Suppressor macrophage (primary cell): ENCODE results near the gene CFAP157.

Source experiments
- DNase-seq, 4 experiments: peaks; one replicate each; pipeline ENCODE4 v3.0.0-alpha.2; 2020 to 2022

Gene CFAP157

GRCh38 chr9:127716412-127716811 lies 9.6 kb downstream of the CFAP157 start:
- no peak for DNase-seq

GRCh38 chr9:127717766-127718165 lies 11.0 kb downstream of the CFAP157 start:
- no peak for DNase-seq

- DNase-seq = no peak
Measured at GRCh38 chr9:127720031-127720864, 13.5 kb downstream of the CFAP157 start.

GRCh38 chr9:127720865-127721227 lies 14.1 kb downstream of the CFAP157 start:
- DNase-seq = no peak

GRCh38 chr9:127721391-127721821 lies 14.6 kb downstream of the CFAP157 start:
- DNase-seq = no peak

- no peak for DNase-seq
Measured at GRCh38 chr9:127722055-127722745, 15.4 kb downstream of the CFAP157 start.

- DNase-seq = no peak
Measured at GRCh38 chr9:127723013-127723412, 16.2 kb downstream of the CFAP157 start.

- DNase-seq = no peak
Measured at GRCh38 chr9:127723444-127723843, 16.7 kb downstream of the CFAP157 start.

GRCh38 chr9:127724012-127724411 lies 17.2 kb downstream of the CFAP157 start:
- DNase-seq = no peak

- DNase-seq = no peak
Measured at GRCh38 chr9:127726871-127727270, 20.1 kb downstream of the CFAP157 start.

- no peak for DNase-seq
Measured at GRCh38 chr9:127728808-127729207, 22.0 kb downstream of the CFAP157 start.

- no peak for DNase-seq
Measured at GRCh38 chr9:127729522-127730256, 22.9 kb downstream of the CFAP157 start.

- no peak for DNase-seq
Measured at GRCh38 chr9:127730262-127730661, 23.5 kb downstream of the CFAP157 start.

GRCh38 chr9:127730799-127731410 lies 24.1 kb downstream of the CFAP157 start:
- no peak for DNase-seq

- no peak for DNase-seq
Measured at GRCh38 chr9:127731938-127732337, 25.1 kb downstream of the CFAP157 start.

- no peak for DNase-seq
Measured at GRCh38 chr9:127732444-127732843, 25.7 kb downstream of the CFAP157 start.

- DNase-seq = peak; percentile 11 to 65 (median 53)
Measured at GRCh38 chr9:127733614-127734013, 26.8 kb downstream of the CFAP157 start.

GRCh38 chr9:127734247-127734746 lies 27.5 kb downstream of the CFAP157 start:
- DNase-seq = no peak

GRCh38 chr9:127734747-127735529 lies 28.1 kb downstream of the CFAP157 start, which contains the start of gene TOR2A:
Gene TOR2A (minus strand): TSS chr9:127735294. CDS start chr9:127735270, 24 bp downstream.
- peak; percentile 99 for DNase-seq

GRCh38 chr9:127735530-127736185 lies 28.9 kb downstream of the CFAP157 start:
- no peak for DNase-seq

GRCh38 chr9:127738666-127739065 lies 31.9 kb downstream of the CFAP157 start:
- no peak for DNase-seq
